Osteoblast (primary cell): ENCODE measurements around the gene GRIN2C. TPM values are rescaled to one million over a fixed set of nuclear protein-coding genes. Genes with fewer than 3 reads are reported as not detected.

Experiments used
- DNase-seq: peaks from one replicate; pipeline ENCODE4 v3.0.0; 2011; ENCODE audit warnings: low spot score, mixed read lengths; ENCODE audit not compliant: insufficient read length; ENCODE audit errors: missing footprints
- H2AFZ ChIP-seq: 2 replicates; pipeline ENCODE4 v1.6.0; 2011; ENCODE audit warnings: mild to moderate bottlenecking, low read length
- H3K27ac ChIP-seq: 2 replicates; pipeline ENCODE4 v1.5.1; 2011; ENCODE audit warnings: mild to moderate bottlenecking, low read depth, low read length, moderate library complexity
- H3K27me3 ChIP-seq: 2 replicates; pipeline ENCODE4 v1.6.0; 2012; ENCODE audit warnings: mild to moderate bottlenecking, control low read depth, inconsistent platforms, low read length, moderate library complexity; ENCODE audit not compliant: insufficient read depth
- H3K36me3 ChIP-seq: 2 replicates; pipeline ENCODE4 v1.5.1; 2011; ENCODE audit warnings: mild to moderate bottlenecking, low read length, control low read depth, moderate library complexity; ENCODE audit not compliant: insufficient read depth
- H3K4me1 ChIP-seq: 2 replicates; pipeline ENCODE4 v1.5.1; 2011; ENCODE audit warnings: mild to moderate bottlenecking, low read length, control low read depth, moderate library complexity; ENCODE audit not compliant: insufficient read depth
- H3K4me2 ChIP-seq: 2 replicates; pipeline ENCODE4 v1.6.0; 2011; ENCODE audit warnings: mild to moderate bottlenecking, low read length; ENCODE audit not compliant: insufficient read depth
- H3K4me3 ChIP-seq: fragments of 200-600 bp; sonication (generic); 3 replicates; pipeline ENCODE4 v1.5.1; 2012; ENCODE audit warnings: mild to moderate bottlenecking, low read length, inconsistent platforms; ENCODE audit not compliant: insufficient read depth
- H3K79me2 ChIP-seq: 2 replicates; pipeline ENCODE4 v1.6.0; 2012; ENCODE audit warnings: mild to moderate bottlenecking, low read length, control low read depth, inconsistent platforms; ENCODE audit not compliant: insufficient read depth
- H3K9me3 ChIP-seq: 2 replicates; pipeline ENCODE4 v1.5.1; 2011; ENCODE audit warnings: low read depth, low read length, control low read depth
- H4K20me1 ChIP-seq: 2 replicates; pipeline ENCODE4 v1.6.0; 2012; ENCODE audit warnings: mild to moderate bottlenecking, low read length, control low read depth; ENCODE audit not compliant: insufficient read depth
- total RNA-seq: library from RNA; depleted of rRNA; stranded (reverse); fragments of >200 nt; gene quantifications from 2 replicates; pipeline ENCODE4 v1.2.3, GENCODE V29; 2012
- TF ChIP-seq, protein P1 (sequence below): IDR thresholded peaks from 2 replicates; pipeline ENCODE4 v1.5.1; 2011; ENCODE audit warnings: mild to moderate bottlenecking, low read depth, low read length, moderate library complexity; ENCODE audit errors: extremely low read depth

GRIN2C gene
- total RNA-seq, 1 donor: 0.72 TPM

DNA sequence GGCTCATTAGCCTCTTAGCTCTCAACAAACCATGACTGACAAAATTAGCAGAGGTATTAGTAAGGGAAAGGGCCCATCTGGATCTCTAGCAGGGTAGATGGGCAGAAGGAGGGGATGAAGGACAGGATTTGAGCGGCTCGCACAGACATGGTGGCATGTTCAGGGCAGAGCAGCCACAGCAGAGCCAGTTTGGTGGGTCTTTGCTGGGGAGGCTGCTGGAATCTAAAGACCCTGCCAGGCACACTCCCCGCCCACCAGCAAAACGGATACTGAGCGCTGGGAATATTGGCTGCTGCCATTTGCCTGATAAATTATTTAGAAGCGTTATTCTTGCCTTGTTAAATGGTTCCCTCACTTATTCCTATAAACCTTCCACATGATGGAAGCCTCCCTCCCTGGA is 62.8 kb downstream of the GRIN2C start:
- H3K9me3 ChIP-seq: no peaks in the 10 kb centered on the region
- no peak overlapping the region for H3K4me3 ChIP-seq
- no peak overlapping the region for H2AFZ ChIP-seq
- TF ChIP-seq, protein P1, sequence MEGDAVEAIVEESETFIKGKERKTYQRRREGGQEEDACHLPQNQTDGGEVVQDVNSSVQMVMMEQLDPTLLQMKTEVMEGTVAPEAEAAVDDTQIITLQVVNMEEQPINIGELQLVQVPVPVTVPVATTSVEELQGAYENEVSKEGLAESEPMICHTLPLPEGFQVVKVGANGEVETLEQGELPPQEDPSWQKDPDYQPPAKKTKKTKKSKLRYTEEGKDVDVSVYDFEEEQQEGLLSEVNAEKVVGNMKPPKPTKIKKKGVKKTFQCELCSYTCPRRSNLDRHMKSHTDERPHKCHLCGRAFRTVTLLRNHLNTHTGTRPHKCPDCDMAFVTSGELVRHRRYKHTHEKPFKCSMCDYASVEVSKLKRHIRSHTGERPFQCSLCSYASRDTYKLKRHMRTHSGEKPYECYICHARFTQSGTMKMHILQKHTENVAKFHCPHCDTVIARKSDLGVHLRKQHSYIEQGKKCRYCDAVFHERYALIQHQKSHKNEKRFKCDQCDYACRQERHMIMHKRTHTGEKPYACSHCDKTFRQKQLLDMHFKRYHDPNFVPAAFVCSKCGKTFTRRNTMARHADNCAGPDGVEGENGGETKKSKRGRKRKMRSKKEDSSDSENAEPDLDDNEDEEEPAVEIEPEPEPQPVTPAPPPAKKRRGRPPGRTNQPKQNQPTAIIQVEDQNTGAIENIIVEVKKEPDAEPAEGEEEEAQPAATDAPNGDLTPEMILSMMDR: no peak
- no peak for DNase-seq
- H3K27ac ChIP-seq: no peak overlapping the region
- peaks cover 68% of the 10 kb centered on the region for H3K36me3 ChIP-seq
- H3K27me3 ChIP-seq: no peaks in the 10 kb centered on the region
- no peaks in the 10 kb centered on the region for H3K4me1 ChIP-seq
- no peaks in the 10 kb centered on the region for H4K20me1 ChIP-seq
- no peak overlapping the region for H3K4me2 ChIP-seq
- no peaks in the 10 kb centered on the region for H3K79me2 ChIP-seq

DNA sequence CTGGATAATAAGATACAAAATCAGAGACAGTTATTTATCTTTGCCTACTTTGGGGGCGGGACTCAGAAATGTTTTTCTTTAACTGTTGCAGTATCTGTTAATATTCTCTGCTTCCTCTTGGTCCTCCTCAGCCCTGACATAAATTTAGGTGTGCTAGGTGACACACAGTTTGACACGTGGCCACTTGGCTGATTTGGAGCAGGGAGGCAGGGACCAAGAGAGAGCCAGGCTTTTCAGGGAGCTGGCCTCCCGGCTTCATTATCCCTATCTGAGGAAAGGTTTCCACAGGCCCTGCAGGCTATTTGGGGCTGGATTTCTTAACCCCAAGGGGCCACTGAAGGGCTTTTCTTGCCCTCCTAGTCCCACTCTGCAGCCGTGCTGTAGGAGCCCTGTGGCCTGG is 63.5 kb downstream of the GRIN2C start:
- no peaks in the 10 kb centered on the region for H4K20me1 ChIP-seq
- H3K36me3 ChIP-seq: peaks cover 65% of the 10 kb centered on the region
- H3K4me1 ChIP-seq: no peaks in the 10 kb centered on the region
- no peaks in the 10 kb centered on the region for H3K27me3 ChIP-seq
- no peak overlapping the region for H3K27ac ChIP-seq
- H3K79me2 ChIP-seq: no peaks in the 10 kb centered on the region
- H3K4me3 ChIP-seq: no peak overlapping the region
- H3K4me2 ChIP-seq: no peak overlapping the region
- no peak for DNase-seq
- TF ChIP-seq, protein P1: no peak
- no peaks in the 10 kb centered on the region for H3K9me3 ChIP-seq
- H2AFZ ChIP-seq: no peak overlapping the region

DNA sequence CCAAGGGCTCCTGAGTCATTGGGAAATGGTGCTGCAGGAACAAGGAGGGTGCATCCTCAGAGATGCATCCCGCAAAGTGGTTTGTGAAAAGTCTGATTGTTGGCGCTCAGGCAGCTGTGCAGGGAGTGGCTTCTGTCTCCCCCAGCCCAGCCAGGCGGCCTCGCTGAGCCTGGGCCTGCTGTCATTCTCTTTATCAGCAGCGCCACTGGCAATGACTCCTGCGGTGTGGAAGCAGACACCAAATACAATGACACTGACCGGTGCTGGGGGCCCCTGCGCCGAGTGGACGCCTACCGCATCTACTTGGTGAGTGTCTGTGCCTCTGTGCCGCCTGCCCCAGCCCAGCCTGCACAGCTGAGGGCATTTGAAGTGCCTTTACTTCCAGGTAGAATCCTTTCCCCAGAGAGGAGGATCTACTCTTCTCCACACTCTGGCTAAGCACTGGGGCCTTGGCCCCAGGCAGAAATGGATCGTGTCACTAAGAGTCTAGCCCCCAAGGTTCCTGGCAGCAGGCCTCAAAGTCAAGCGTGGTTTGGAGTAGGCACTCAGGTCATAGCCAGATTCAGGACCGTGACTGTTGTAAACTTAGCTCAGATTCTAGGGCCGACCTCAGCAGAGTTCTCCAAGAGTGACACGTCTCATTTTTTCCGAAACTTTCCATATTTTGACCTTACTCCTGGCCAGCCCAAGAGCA is 64.2 kb downstream of the GRIN2C start:
- H4K20me1 ChIP-seq: no peaks in the 10 kb centered on the region
- H3K27ac ChIP-seq: no peak overlapping the region
- no peaks in the 10 kb centered on the region for H3K4me1 ChIP-seq
- H3K79me2 ChIP-seq: no peaks in the 10 kb centered on the region
- no peak for DNase-seq
- peaks cover 66% of the 10 kb centered on the region for H3K36me3 ChIP-seq
- TF ChIP-seq, protein P1: no peak
- H3K27me3 ChIP-seq: no peaks in the 10 kb centered on the region
- no peak overlapping the region for H2AFZ ChIP-seq
- H3K4me2 ChIP-seq: no peak overlapping the region
- no peaks in the 10 kb centered on the region for H3K9me3 ChIP-seq
- H3K4me3 ChIP-seq: no peak overlapping the region

DNA sequence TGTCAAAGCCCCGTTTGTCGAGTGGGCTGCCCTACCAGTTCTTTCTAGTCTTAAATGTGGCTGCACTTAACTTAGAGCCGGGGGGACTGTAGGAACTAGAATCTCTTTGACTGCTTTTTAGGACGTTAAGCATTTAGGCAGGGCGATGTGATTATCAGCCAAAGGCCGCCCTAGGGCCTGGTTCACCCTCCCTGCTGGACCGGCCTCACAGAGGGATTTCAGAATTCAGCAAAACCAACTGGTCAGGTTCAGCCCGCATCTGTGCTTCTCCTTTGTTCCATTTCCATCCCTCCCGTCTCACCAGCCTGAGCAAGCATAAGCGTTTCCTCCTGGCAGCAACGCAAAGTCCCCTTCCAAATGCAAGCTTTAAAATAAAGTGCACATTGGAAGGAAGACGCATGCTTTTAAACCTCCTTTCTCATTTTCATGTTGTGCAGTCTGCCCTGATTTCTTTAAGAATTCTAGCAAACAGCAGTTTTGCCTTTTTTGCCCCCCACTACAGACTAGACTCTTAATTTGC is 67.0 kb downstream of the GRIN2C start:
- peaks cover 55% of the 10 kb centered on the region for H3K36me3 ChIP-seq
- H3K4me2 ChIP-seq: no peak overlapping the region
- H3K4me1 ChIP-seq: no peaks in the 10 kb centered on the region
- TF ChIP-seq, protein P1: no peak
- H3K27me3 ChIP-seq: no peaks in the 10 kb centered on the region
- H3K9me3 ChIP-seq: no peaks in the 10 kb centered on the region
- H3K4me3 ChIP-seq: no peak overlapping the region
- no peak overlapping the region for H3K27ac ChIP-seq
- H4K20me1 ChIP-seq: no peaks in the 10 kb centered on the region
- H2AFZ ChIP-seq: no peak overlapping the region
- no peaks in the 10 kb centered on the region for H3K79me2 ChIP-seq
- peak; percentile 50 for DNase-seq

Other genes starting within 250 kb of the GRIN2C start
- gene CD300E, start 236.1 kb downstream of the GRIN2C start, total RNA-seq: under 0.01 TPM in 1 of 2 replicates, not detected in the other
- not detected in 2 replicates for gene CD300LF, start 147.0 kb downstream of the GRIN2C start, total RNA-seq
- gene RAB37, start 122.6 kb downstream of the GRIN2C start, total RNA-seq: under 0.01 and 0.36 TPM in 2 replicates
- 15.9 and 22.1 TPM in 2 replicates for gene NHERF1, start 111.3 kb downstream of the GRIN2C start, total RNA-seq
- gene NAT9, start 83.5 kb downstream of the GRIN2C start, total RNA-seq: 33.0 and 35.1 TPM in 2 replicates
- gene FDXR, start 13.1 kb upstream of the GRIN2C start, total RNA-seq: 23.5 and 25.9 TPM in 2 replicates
- not detected in 2 replicates for gene FADS6, start 33.7 kb upstream of the GRIN2C start, total RNA-seq
- gene USH1G, start 63.4 kb upstream of the GRIN2C start, total RNA-seq: not detected in 2 replicates
- gene OTOP2, start 64.4 kb upstream of the GRIN2C start, total RNA-seq: not detected in 2 replicates
- gene OTOP3, start 76.0 kb upstream of the GRIN2C start, total RNA-seq: not detected in 2 replicates
- 0.36 TPM in 1 of 2 replicates, not detected in the other for gene HID1, start 112.9 kb upstream of the GRIN2C start, total RNA-seq
- gene CDR2L, start 127.7 kb upstream of the GRIN2C start, total RNA-seq: 15.9 and 16.6 TPM in 2 replicates
- 21.2 and 23.5 TPM in 2 replicates for gene MRPL58, start 152.8 kb upstream of the GRIN2C start, total RNA-seq
- gene ATP5PD, start 187.1 kb upstream of the GRIN2C start, total RNA-seq: 240 and 278 TPM in 2 replicates
- 19.7 and 20.3 TPM in 2 replicates for gene KCTD2, start 187.3 kb upstream of the GRIN2C start, total RNA-seq
- 16.3 and 19.2 TPM in 2 replicates for gene SLC16A5, start 228.1 kb upstream of the GRIN2C start, total RNA-seq